HCT116 (cell line): ENCODE data around the gene RALGPS1. TPM values are rescaled to one million over a fixed set of nuclear protein-coding genes. Genes with fewer than 3 reads are reported as not detected.

Experiments
- ATAC-seq: fragments of 200-7000 bp; cut with Tn5 transposase; 2 replicates; pipeline ENCODE4 v1.9.1; 2020; ENCODE audit warnings: mild to moderate bottlenecking, moderate library complexity
- BruUV-seq: library from RNA; stranded (reverse); fragments of 400-500 nt; replicated peaks from 2 replicates; lab custom pipeline; 2021; lab: Mats Ljungman, UMichigan
- CTCF ChIA-PET: fragments of 300-600 bp; sonication (Branson Sonifier 250); formaldehyde crosslinking; loops from one replicate; lab custom pipeline; 2021; ENCODE audit warnings: antibody characterized with exemption; lab: Charles Lee
- POLR2A ChIA-PET: fragments of 300-600, 350-600 bp; sonication (Branson Sonifier 250); formaldehyde crosslinking; loops from one replicate; lab custom pipeline; 2021; ENCODE audit warnings: antibody characterized with exemption; lab: Charles Lee
- RAD21 ChIA-PET, 2 experiments: fragments of 300-600 bp; sonication (Branson Sonifier 250); formaldehyde crosslinking; loops; one replicate each; lab custom pipeline; 2023; ENCODE audit warnings: low total read pairs in 2 of 2; ENCODE audit not compliant: uncharacterized antibody in 2 of 2, unreplicated experiment in 2 of 2, low non-redundant PET in 1 of 2; lab: Charles Lee
- DNase-seq: peaks from one replicate; pipeline ENCODE4 v3.0.0-alpha.2; 2010; ENCODE audit warnings: low read depth, low spot score
- H2AFZ ChIP-seq: fragments of 200-600 bp; shearing (Covaris generic), sonication (generic); 2 replicates; pipeline ENCODE4 v1.6.1; 2017; ENCODE audit warnings: low read depth, mixed run types, mixed read lengths, antibody characterized with exemption, low read length; ENCODE audit not compliant: poor library complexity, severe bottlenecking
- H3K27ac ChIP-seq: 2 replicates; pipeline ENCODE4 v1.5.1; 2012; ENCODE audit warnings: low read depth, low read length
- H3K27me3 ChIP-seq: fragments of 200-600 bp; sonication (generic); 2 replicates; pipeline ENCODE4 v1.6.1; 2016; ENCODE audit warnings: mixed run types, low read length, mixed read lengths; ENCODE audit not compliant: insufficient read depth
- H3K36me3 ChIP-seq, 2 experiments: fragments of 200-500 bp in 1 of 2; fragments of 200-600 bp in 1 of 2; sonication (Bioruptor generic) in 1 of 2; sonication (generic) in 1 of 2; 2 replicates each; pipeline versions ENCODE4 v1.5.1 to v1.6.1; 2014 to 2016; ENCODE audit warnings: low read length in 2 of 2, inconsistent platforms in 1 of 2, mixed read lengths in 1 of 2, mixed run types in 1 of 2; ENCODE audit not compliant: insufficient read depth in 2 of 2, control insufficient read depth in 1 of 2
- H3K4me1 ChIP-seq, 2 experiments: fragments of 200-600 bp in 1 of 2; sonication (generic) in 1 of 2; 2 replicates each; pipeline versions ENCODE4 v1.5.1 to v1.6.1; 2012 to 2017; ENCODE audit warnings: low read length in 2 of 2, inconsistent platforms in 1 of 2, mild to moderate bottlenecking in 1 of 2, mixed read lengths in 1 of 2, mixed run types in 1 of 2, moderate library complexity in 1 of 2; ENCODE audit not compliant: insufficient read depth in 2 of 2, control insufficient read depth in 1 of 2
- H3K4me2 ChIP-seq: fragments of 200-600 bp; sonication (generic); 2 replicates; pipeline ENCODE4 v1.6.1; 2017; ENCODE audit warnings: mixed run types, low read length, mixed read lengths
- H3K4me3 ChIP-seq, 2 experiments: fragments of 200-600 bp in 1 of 2; sonication (generic) in 1 of 2; replicated peaks in 1 of 2; 2 replicates each; pipeline ENCODE4 v1.5.1; 2011 to 2016; ENCODE audit warnings: low read length in 2 of 2, control low read depth in 1 of 2, low read depth in 1 of 2, mild to moderate bottlenecking in 1 of 2, mixed read lengths in 1 of 2, mixed run types in 1 of 2
- H3K79me2 ChIP-seq: fragments of 200-600 bp; sonication (generic); 2 replicates; pipeline ENCODE4 v1.6.1; 2017; ENCODE audit warnings: mild to moderate bottlenecking, mixed run types, low read length, moderate library complexity, mixed read lengths; ENCODE audit not compliant: insufficient read depth
- H3K9ac ChIP-seq: fragments of 200-600 bp; sonication (generic); 2 replicates; pipeline ENCODE4 v1.6.1; 2016; ENCODE audit warnings: low read length, mixed read lengths
- H3K9me2 ChIP-seq: fragments of 200-600 bp; sonication (generic), shearing (Covaris generic); 2 replicates; pipeline ENCODE4 v1.6.1; 2017; ENCODE audit warnings: mixed run types, mild to moderate bottlenecking, moderate library complexity; ENCODE audit not compliant: insufficient read depth
- H3K9me3 ChIP-seq, 2 experiments: fragments of 200-500 bp in 1 of 2; fragments of 200-600 bp in 1 of 2; sonication (Bioruptor generic) in 1 of 2; sonication (generic) in 1 of 2; 2 replicates each; pipeline ENCODE4 v1.6.1; 2014 to 2017; ENCODE audit warnings: low read length in 2 of 2, mixed read lengths in 2 of 2, inconsistent platforms in 1 of 2, low read depth in 1 of 2, mild to moderate bottlenecking in 1 of 2, mixed run types in 1 of 2, moderate library complexity in 1 of 2; ENCODE audit not compliant: control insufficient read depth in 1 of 2, insufficient read depth in 1 of 2
- H4K20me1 ChIP-seq: fragments of 200-600 bp; sonication (generic), shearing (Covaris generic); 2 replicates; pipeline ENCODE4 v1.6.1; 2017; ENCODE audit warnings: mixed run types, mild to moderate bottlenecking, moderate library complexity; ENCODE audit not compliant: insufficient read depth
- CBX3 ChIP-seq: IDR thresholded peaks from 2 replicates; pipeline ENCODE4 v1.6.1; 2012; ENCODE audit warnings: low read depth
- CEBPB ChIP-seq: IDR thresholded peaks from 2 replicates; pipeline ENCODE4 v1.6.1; 2012; ENCODE audit warnings: low read depth
- EGR1 ChIP-seq: IDR thresholded peaks from 2 replicates; pipeline ENCODE4 v1.6.1; 2012; ENCODE audit warnings: low read depth
- EZH2 ChIP-seq: fragments of 200-600 bp; sonication (generic); IDR thresholded peaks from 2 replicates; pipeline ENCODE4 v1.6.1; 2017; ENCODE audit warnings: antibody characterized with exemption, mixed run types
- JUND ChIP-seq: IDR thresholded peaks from 2 replicates; pipeline ENCODE4 v1.6.1; 2012
- POLR2A ChIP-seq: IDR thresholded peaks from 2 replicates; pipeline ENCODE4 v1.7.0; 2011; ENCODE audit warnings: borderline replicate concordance; ENCODE audit not compliant: insufficient read depth, insufficient read length; ENCODE audit errors: extremely low read depth
- POLR2AphosphoS5 ChIP-seq: IDR thresholded peaks from 2 replicates; pipeline ENCODE4 v1.6.1; 2011; ENCODE audit warnings: mild to moderate bottlenecking, low read depth, low read length, moderate library complexity
- RAD21 ChIP-seq: IDR thresholded peaks from 2 replicates; pipeline ENCODE4 v1.6.1; 2012; ENCODE audit warnings: low read depth, mild to moderate bottlenecking
- SP1 ChIP-seq: IDR thresholded peaks from 2 replicates; pipeline ENCODE4 v1.6.1; 2012; ENCODE audit warnings: low read depth
- YY1 ChIP-seq: IDR thresholded peaks from 2 replicates; pipeline ENCODE4 v1.6.1; 2011; ENCODE audit warnings: low read length, low read depth, moderate library complexity, mild to moderate bottlenecking; ENCODE audit not compliant: insufficient replicate concordance; ENCODE audit errors: extremely low read depth
- ZFX ChIP-seq: fragments of 450-650 bp; IDR thresholded peaks from 2 replicates; pipeline ENCODE4 v1.6.1; 2017
- ZNF274 ChIP-seq: fragments of 200-500 bp; sonication (Bioruptor generic); IDR thresholded peaks from 2 replicates; pipeline ENCODE4 v1.6.1; 2014; ENCODE audit warnings: mild to moderate bottlenecking, low read depth, low read length, inconsistent platforms
- intact Hi-C: fragments of 100-400 bp; cut with micrococcal nuclease; formaldehyde crosslinking; loops from 2 replicates; pipeline ENCODE4 v1.10.0; 2022
- total RNA-seq: library from RNA; stranded (reverse); gene quantifications from one replicate; pipeline ENCODE4 v1.2.1, GENCODE V29; 2021; ENCODE audit not compliant: unreplicated experiment
- TF ChIP-seq, protein P1 (sequence below): IDR thresholded peaks from 2 replicates; pipeline ENCODE4 v1.6.1; 2012; ENCODE audit warnings: low read depth
- TF ChIP-seq, protein P2 (sequence below), 3 experiments: fragments of 200-600 bp in 1 of 3; sonication (generic) in 1 of 3; IDR thresholded peaks in 2 of 3; conservative IDR thresholded peaks in 1 of 3; 2 replicates each; pipeline ENCODE4 v1.5.1; 2012 to 2017; ENCODE audit warnings: low read depth in 2 of 3, low read length in 2 of 3, antibody characterized with exemption in 1 of 3, borderline replicate concordance in 1 of 3, control low read depth in 1 of 3, mild to moderate bottlenecking in 1 of 3, mixed read lengths in 1 of 3, mixed run types in 1 of 3, moderate library complexity in 1 of 3; ENCODE audit not compliant: insufficient read depth in 1 of 3
- TF ChIP-seq, protein P3 (sequence below): IDR thresholded peaks from 2 replicates; pipeline ENCODE4 v1.6.1; 2011; ENCODE audit warnings: mild to moderate bottlenecking, low read length, moderate library complexity; ENCODE audit not compliant: insufficient replicate concordance; ENCODE audit errors: extremely low read depth
- TF ChIP-seq, protein P4 (sequence below): IDR thresholded peaks from 2 replicates; pipeline ENCODE4 v1.6.1; 2012

RALGPS1 gene
- total RNA-seq, 1 experiment from 2014 or later = 7.6 TPM

DNA sequence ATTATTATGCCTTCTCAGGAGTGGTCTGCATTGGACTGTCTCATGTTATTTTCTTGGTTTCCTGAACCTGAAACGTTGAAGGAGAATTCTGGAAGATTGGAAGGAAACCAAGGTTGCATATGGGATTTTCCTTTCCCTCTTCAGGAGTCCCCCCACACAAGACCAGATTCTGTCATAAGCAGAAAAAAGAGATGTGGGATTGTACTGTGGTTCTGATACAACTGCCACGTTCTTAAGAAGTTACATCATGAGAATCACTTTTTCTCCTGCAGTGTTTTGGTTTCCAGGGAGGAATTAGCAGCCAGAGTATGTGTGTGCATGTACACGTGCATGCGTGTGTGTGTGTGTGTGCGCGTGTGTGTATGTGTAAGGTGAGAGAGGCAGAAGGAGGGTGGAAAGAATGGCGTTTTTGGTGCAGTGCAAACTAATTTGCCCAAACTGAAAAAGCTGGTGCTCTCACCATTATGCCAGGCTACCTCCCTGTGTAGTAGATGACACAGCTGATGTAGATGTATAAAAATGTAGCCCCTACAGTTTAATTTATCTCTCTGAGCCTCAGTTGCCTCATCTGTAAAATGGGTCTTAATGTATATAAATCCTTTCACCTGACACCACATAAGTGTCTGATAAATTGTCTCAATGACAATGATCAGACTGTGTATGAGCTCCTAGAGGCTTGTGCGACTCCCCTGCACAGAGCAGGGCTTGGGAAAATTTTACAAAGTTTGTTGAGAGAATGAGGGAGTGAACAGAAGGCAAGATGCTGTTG, 38.6 kb downstream of the RALGPS1 start:
- Histone ChIP-seq H3K4me3 (no peak overlapping the region), H4K20me1 (no peaks in the 10 kb centered on the region), H3K4me2 (no peak overlapping the region), H3K9me2 (no peaks in the 10 kb centered on the region), H3K79me2 (no peaks in the 10 kb centered on the region), H3K4me1 (peaks cover 24 to 27% of the 10 kb centered on the region in 2 experiments), H3K27ac (no peak overlapping the region), H3K36me3 (no peaks in the 10 kb centered on the region), H3K9me3 (no peaks in the 10 kb centered on the region), H2AFZ (no peak overlapping the region)
- CTCF ChIA-PET = no interaction called here
- POLR2A ChIA-PET = no interaction called here
- no TSS peak for BruUV-seq
- DNase-seq = no peak
- intact Hi-C loops = no loop called here
- TF ChIP-seq JUND (no peak), SP1 (no peak), EZH2 (no peak), RAD21 (no peak), CBX3 (no peak), ZFX (no peak), YY1 (no peak), POLR2AphosphoS5 (no peak), EGR1 (no peak), CEBPB (no peak), ZNF274 (no peak), POLR2A (no peak)
- TF ChIP-seq, protein P1, sequence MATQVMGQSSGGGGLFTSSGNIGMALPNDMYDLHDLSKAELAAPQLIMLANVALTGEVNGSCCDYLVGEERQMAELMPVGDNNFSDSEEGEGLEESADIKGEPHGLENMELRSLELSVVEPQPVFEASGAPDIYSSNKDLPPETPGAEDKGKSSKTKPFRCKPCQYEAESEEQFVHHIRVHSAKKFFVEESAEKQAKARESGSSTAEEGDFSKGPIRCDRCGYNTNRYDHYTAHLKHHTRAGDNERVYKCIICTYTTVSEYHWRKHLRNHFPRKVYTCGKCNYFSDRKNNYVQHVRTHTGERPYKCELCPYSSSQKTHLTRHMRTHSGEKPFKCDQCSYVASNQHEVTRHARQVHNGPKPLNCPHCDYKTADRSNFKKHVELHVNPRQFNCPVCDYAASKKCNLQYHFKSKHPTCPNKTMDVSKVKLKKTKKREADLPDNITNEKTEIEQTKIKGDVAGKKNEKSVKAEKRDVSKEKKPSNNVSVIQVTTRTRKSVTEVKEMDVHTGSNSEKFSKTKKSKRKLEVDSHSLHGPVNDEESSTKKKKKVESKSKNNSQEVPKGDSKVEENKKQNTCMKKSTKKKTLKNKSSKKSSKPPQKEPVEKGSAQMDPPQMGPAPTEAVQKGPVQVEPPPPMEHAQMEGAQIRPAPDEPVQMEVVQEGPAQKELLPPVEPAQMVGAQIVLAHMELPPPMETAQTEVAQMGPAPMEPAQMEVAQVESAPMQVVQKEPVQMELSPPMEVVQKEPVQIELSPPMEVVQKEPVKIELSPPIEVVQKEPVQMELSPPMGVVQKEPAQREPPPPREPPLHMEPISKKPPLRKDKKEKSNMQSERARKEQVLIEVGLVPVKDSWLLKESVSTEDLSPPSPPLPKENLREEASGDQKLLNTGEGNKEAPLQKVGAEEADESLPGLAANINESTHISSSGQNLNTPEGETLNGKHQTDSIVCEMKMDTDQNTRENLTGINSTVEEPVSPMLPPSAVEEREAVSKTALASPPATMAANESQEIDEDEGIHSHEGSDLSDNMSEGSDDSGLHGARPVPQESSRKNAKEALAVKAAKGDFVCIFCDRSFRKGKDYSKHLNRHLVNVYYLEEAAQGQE = no peak
- TF ChIP-seq, protein P2, sequence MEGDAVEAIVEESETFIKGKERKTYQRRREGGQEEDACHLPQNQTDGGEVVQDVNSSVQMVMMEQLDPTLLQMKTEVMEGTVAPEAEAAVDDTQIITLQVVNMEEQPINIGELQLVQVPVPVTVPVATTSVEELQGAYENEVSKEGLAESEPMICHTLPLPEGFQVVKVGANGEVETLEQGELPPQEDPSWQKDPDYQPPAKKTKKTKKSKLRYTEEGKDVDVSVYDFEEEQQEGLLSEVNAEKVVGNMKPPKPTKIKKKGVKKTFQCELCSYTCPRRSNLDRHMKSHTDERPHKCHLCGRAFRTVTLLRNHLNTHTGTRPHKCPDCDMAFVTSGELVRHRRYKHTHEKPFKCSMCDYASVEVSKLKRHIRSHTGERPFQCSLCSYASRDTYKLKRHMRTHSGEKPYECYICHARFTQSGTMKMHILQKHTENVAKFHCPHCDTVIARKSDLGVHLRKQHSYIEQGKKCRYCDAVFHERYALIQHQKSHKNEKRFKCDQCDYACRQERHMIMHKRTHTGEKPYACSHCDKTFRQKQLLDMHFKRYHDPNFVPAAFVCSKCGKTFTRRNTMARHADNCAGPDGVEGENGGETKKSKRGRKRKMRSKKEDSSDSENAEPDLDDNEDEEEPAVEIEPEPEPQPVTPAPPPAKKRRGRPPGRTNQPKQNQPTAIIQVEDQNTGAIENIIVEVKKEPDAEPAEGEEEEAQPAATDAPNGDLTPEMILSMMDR (IDR thresholded peaks at IDR 0.05 in 2 of 3, conservative IDR thresholded peaks at IDR 0.05 in 1 of 3; ENCODE audit: borderline replicate concordance in 1 of 3, insufficient read depth in 1 of 3, low read depth in 2 of 3, low read length in 2 of 3) = no peak
- TF ChIP-seq, protein P3, sequence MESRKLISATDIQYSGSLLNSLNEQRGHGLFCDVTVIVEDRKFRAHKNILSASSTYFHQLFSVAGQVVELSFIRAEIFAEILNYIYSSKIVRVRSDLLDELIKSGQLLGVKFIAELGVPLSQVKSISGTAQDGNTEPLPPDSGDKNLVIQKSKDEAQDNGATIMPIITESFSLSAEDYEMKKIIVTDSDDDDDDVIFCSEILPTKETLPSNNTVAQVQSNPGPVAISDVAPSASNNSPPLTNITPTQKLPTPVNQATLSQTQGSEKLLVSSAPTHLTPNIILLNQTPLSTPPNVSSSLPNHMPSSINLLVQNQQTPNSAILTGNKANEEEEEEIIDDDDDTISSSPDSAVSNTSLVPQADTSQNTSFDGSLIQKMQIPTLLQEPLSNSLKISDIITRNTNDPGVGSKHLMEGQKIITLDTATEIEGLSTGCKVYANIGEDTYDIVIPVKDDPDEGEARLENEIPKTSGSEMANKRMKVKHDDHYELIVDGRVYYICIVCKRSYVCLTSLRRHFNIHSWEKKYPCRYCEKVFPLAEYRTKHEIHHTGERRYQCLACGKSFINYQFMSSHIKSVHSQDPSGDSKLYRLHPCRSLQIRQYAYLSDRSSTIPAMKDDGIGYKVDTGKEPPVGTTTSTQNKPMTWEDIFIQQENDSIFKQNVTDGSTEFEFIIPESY = no peak
- TF ChIP-seq, protein P4, sequence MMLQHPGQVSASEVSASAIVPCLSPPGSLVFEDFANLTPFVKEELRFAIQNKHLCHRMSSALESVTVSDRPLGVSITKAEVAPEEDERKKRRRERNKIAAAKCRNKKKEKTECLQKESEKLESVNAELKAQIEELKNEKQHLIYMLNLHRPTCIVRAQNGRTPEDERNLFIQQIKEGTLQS = no peak
- TF ChIP-seq, all 23 proteins: peak for 0
- Histone ChIP-seq H3K27me3 (no peaks in the 10 kb centered on the region), H3K9ac (no peak overlapping the region)
- ATAC-seq = no peak
- RAD21 ChIA-PET = no interaction called here
